NCI-H1694 treated with DMSO at 0.1 percent for 48 hours (cell line): ENCODE measurements around the gene TIMM13.

Experiments used
- DNase-seq: peaks from one replicate; lab custom pipeline; 2025; lab: John Stamatoyannopoulos, UW

TIMM13 gene

GRCh38 chr19:2454962-2455850 lies 27.8 kb upstream of the TIMM13 start:
- DNase-seq, result no peak

GRCh38 chr19:2454199-2454961 lies 27.0 kb upstream of the TIMM13 start:
- no peak for DNase-seq

GRCh38 chr19:2453431-2454025 lies 26.1 kb upstream of the TIMM13 start:
- no peak for DNase-seq

- no peak for DNase-seq
Measured at GRCh38 chr19:2451741-2452140, 24.4 kb upstream of the TIMM13 start.

- no peak for DNase-seq
Measured at GRCh38 chr19:2451138-2451537, 23.8 kb upstream of the TIMM13 start.

GRCh38 chr19:2449019-2449418 lies 21.6 kb upstream of the TIMM13 start:
- no peak for DNase-seq

- no peak for DNase-seq
Measured at GRCh38 chr19:2446381-2446780, 19.0 kb upstream of the TIMM13 start.

GRCh38 chr19:2444251-2445002 lies 17.0 kb upstream of the TIMM13 start:
- DNase-seq, result no peak

- DNase-seq, result no peak
Measured at GRCh38 chr19:2443785-2444182, 16.4 kb upstream of the TIMM13 start.

- no peak for DNase-seq
Measured at GRCh38 chr19:2443116-2443784, 15.9 kb upstream of the TIMM13 start.

GRCh38 chr19:2441096-2441752 lies 13.8 kb upstream of the TIMM13 start:
- no peak for DNase-seq

GRCh38 chr19:2440515-2440914 lies 13.1 kb upstream of the TIMM13 start:
- DNase-seq, result no peak

GRCh38 chr19:2438178-2438577 lies 10.8 kb upstream of the TIMM13 start:
- no peak for DNase-seq

GRCh38 chr19:2436926-2437325 lies 9.5 kb upstream of the TIMM13 start:
- DNase-seq, result no peak

- no peak for DNase-seq
Measured at GRCh38 chr19:2436384-2436783, 9.0 kb upstream of the TIMM13 start.

- no peak for DNase-seq
Measured at GRCh38 chr19:2434721-2435265, 7.4 kb upstream of the TIMM13 start.

- no peak for DNase-seq
Measured at GRCh38 chr19:2434267-2434666, 6.9 kb upstream of the TIMM13 start.

- no peak for DNase-seq
Measured at GRCh38 chr19:2433854-2434253, 6.5 kb upstream of the TIMM13 start.

GRCh38 chr19:2432131-2432848 lies 4.9 kb upstream of the TIMM13 start:
- no peak for DNase-seq
